Fibroblast of peridontal ligament (primary cell): ENCODE measurements around the gene HMGCS2.

ENCODE experiments used
- DNase-seq: peaks from one replicate; pipeline ENCODE4 v3.0.0-alpha.2; 2010; ENCODE audit errors: extremely low read depth

The HMGCS2 gene

GRCh38 chr1:119701659-119702058 lies 67.0 kb downstream of the HMGCS2 start:
- no peak for DNase-seq

- DNase-seq: no peak
Observed at GRCh38 chr1:119700326-119700725, 68.4 kb downstream of the HMGCS2 start.
